DND-41 (cell line): ENCODE measurements around the gene CCDC83.

Experiments used
- EZH2 ChIP-seq: IDR thresholded peaks from 3 replicates; pipeline ENCODE4 v1.6.1; 2012; ENCODE audit warnings: borderline replicate concordance, low read depth, mild to moderate bottlenecking, moderate library complexity, low read length, inconsistent platforms; ENCODE audit not compliant: severe bottlenecking
- TF ChIP-seq, protein P1 (sequence below): IDR thresholded peaks from 2 replicates; pipeline ENCODE4 v1.5.1; 2012; ENCODE audit warnings: borderline replicate concordance, low read length, moderate library complexity, mild to moderate bottlenecking; ENCODE audit not compliant: poor library complexity, severe bottlenecking; ENCODE audit errors: extremely low read depth

GRCh38 chr11:85809191-85809590 is 46.0 kb upstream of the CCDC83 start:
- TF ChIP-seq, protein P1, sequence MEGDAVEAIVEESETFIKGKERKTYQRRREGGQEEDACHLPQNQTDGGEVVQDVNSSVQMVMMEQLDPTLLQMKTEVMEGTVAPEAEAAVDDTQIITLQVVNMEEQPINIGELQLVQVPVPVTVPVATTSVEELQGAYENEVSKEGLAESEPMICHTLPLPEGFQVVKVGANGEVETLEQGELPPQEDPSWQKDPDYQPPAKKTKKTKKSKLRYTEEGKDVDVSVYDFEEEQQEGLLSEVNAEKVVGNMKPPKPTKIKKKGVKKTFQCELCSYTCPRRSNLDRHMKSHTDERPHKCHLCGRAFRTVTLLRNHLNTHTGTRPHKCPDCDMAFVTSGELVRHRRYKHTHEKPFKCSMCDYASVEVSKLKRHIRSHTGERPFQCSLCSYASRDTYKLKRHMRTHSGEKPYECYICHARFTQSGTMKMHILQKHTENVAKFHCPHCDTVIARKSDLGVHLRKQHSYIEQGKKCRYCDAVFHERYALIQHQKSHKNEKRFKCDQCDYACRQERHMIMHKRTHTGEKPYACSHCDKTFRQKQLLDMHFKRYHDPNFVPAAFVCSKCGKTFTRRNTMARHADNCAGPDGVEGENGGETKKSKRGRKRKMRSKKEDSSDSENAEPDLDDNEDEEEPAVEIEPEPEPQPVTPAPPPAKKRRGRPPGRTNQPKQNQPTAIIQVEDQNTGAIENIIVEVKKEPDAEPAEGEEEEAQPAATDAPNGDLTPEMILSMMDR: no peak
- no peak for TF ChIP-seq EZH2
